ENCODE results near the gene ANTXRL.
"Not testable (repeated sequence)": the region's sequence is repeated elsewhere in the genome, so short reads cannot be mapped to it uniquely, and the experiment has no call there.

ANTXRL gene

GRCh38 chr10:46291817-46292572, 5.2 kb downstream of the ANTXRL start:
- intact Hi-C loops (cut with DNase I), result no loop called here

GRCh38 chr10:46292573-46293023, 5.8 kb downstream of the ANTXRL start:
- intact Hi-C loops (cut with DNase I), result no loop called here

More at GRCh38 chr10:46291817-46292572, 5.2 kb downstream of the ANTXRL start:
- peak in 2 of 10 donors; percentile 65 to 66 for DNase-seq

GRCh38 chr10:46293228-46293627, 6.4 kb downstream of the ANTXRL start:
- intact Hi-C loops (cut with DNase I), result no loop called here
- DNase-seq, result peak in 2 of 10 donors; percentile 0 to 22

More at GRCh38 chr10:46292573-46293023, 5.8 kb downstream of the ANTXRL start:
- peak in 2 of 10 donors; percentile 26 to 67 for DNase-seq

- intact Hi-C loops (cut with DNase I), result no loop called here
- peak in 5 of 10 donors; percentile 9 to 73 (median 52) for DNase-seq
Observed at GRCh38 chr10:46293832-46294640, 7.2 kb downstream of the ANTXRL start.

GRCh38 chr10:46294641-46295220, 7.9 kb downstream of the ANTXRL start:
- peak in 4 of 10 donors; percentile 24 to 55 (median 36) for DNase-seq
- intact Hi-C loops (cut with DNase I), result no loop called here

- intact Hi-C loops (cut with DNase I), result not testable (repeated sequence)
- peak in 2 of 10 donors; percentile 16 to 41 for DNase-seq
Observed at GRCh38 chr10:46295350-46296010, 8.7 kb downstream of the ANTXRL start.

GRCh38 chr10:46296086-46296485, 9.3 kb downstream of the ANTXRL start:
- peak in 2 of 10 donors; percentile 4 to 18 for DNase-seq
- intact Hi-C loops (cut with DNase I), result not testable (repeated sequence)

GRCh38 chr10:46296641-46297141, 9.9 kb downstream of the ANTXRL start:
- peak in 5 of 10 donors; percentile 10 to 70 (median 42) for DNase-seq
- intact Hi-C loops (cut with DNase I), result no loop called here

- DNase-seq, result peak in 4 of 10 donors; percentile 8 to 53 (median 27)
- intact Hi-C loops (cut with DNase I), result no loop called here
Observed at GRCh38 chr10:46297406-46298204, 10.8 kb downstream of the ANTXRL start.

- intact Hi-C loops (cut with DNase I), result no loop called here
- peak in 1 of 10 donors; percentile 4 for DNase-seq
Observed at GRCh38 chr10:46298477-46299285, 11.9 kb downstream of the ANTXRL start.

GRCh38 chr10:46299286-46299535, 12.4 kb downstream of the ANTXRL start:
- DNase-seq, result no peak
- intact Hi-C loops (cut with DNase I), result no loop called here

GRCh38 chr10:46299536-46300369, 13.0 kb downstream of the ANTXRL start:
- DNase-seq, result peak in 1 of 10 donors; percentile 74
- intact Hi-C loops (cut with DNase I), result no loop called here

GRCh38 chr10:46300370-46300711, 13.5 kb downstream of the ANTXRL start:
- intact Hi-C loops (cut with DNase I), result not testable (repeated sequence)
- DNase-seq, result peak in 2 of 10 donors; percentile 3 to 52

GRCh38 chr10:46301056-46301645, 14.4 kb downstream of the ANTXRL start:
- DNase-seq, result peak in 1 of 10 donors; percentile 74
- intact Hi-C loops (cut with DNase I), result no loop called here

- intact Hi-C loops (cut with DNase I), result no loop called here
- DNase-seq, result peak in 3 of 10 donors; percentile 12 to 77 (median 24)
Observed at GRCh38 chr10:46301721-46302479, 15.1 kb downstream of the ANTXRL start.

GRCh38 chr10:46302765-46303352, 16.1 kb downstream of the ANTXRL start:
- intact Hi-C loops (cut with DNase I), result not testable (repeated sequence)
- DNase-seq, result peak in 3 of 10 donors; percentile 7 to 67 (median 22)
